ENCODE results near the gene EXOC4.

DNA sequence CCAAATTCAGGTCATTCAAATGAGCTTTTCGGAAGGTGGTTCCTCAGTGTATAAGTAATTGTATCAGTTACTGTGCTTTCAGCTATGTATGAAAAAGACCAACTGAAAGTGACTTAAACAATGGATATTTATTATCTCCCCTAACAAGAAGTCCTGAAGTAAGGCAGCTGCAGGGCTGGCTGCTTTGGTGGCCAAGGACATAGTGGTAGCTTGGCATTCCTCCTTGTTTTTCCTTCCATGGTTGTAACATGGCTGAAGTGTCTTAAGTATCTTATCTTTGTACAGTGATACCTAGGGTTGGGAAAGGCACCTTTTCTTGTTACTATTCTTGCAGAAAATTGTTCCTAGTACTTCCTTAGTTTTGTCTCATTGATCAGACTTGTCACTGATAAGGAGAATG, 21.4 kb downstream of the EXOC4 start:
- TF ChIP-seq, protein P1, sequence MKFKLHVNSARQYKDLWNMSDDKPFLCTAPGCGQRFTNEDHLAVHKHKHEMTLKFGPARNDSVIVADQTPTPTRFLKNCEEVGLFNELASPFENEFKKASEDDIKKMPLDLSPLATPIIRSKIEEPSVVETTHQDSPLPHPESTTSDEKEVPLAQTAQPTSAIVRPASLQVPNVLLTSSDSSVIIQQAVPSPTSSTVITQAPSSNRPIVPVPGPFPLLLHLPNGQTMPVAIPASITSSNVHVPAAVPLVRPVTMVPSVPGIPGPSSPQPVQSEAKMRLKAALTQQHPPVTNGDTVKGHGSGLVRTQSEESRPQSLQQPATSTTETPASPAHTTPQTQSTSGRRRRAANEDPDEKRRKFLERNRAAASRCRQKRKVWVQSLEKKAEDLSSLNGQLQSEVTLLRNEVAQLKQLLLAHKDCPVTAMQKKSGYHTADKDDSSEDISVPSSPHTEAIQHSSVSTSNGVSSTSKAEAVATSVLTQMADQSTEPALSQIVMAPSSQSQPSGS (CRISPR knock-in tag; IDR thresholded peaks at IDR 0.05): no peak
- no peak for TF ChIP-seq SP2 (CRISPR knock-in tag; IDR thresholded peaks at IDR 0.05)

All from HepG2 (cell line).